ENCODE measurements around the gene OCLN. TPM values are rescaled to one million over a fixed set of nuclear protein-coding genes. Genes with fewer than 3 reads are reported as not detected.

Gene OCLN
- total and polyA plus RNA-seq, 2 experiments from 2014 or later: 14.3 to 61.6 TPM

GRCh38 chr5:69509212-69509611 is 16.6 kb downstream of the OCLN start:
- H3K9me3 Mint-ChIP-seq: peaks cover 7% of the 10 kb centered on the region
- no peaks in the 10 kb centered on the region for H3F3A ChIP-seq (replicated peaks; ENCODE audit: low read depth)
- 0 out of 2 replicates have a peak, but pooled peaks cover 3% of the 10 kb centered on the region for H4K20me1 ChIP-seq (replicated peaks; ENCODE audit: insufficient read depth)
- no peak overlapping the region for H3K27ac Mint-ChIP-seq
- no peaks in the 10 kb centered on the region for H3K27me3 ChIP-seq (ENCODE audit: insufficient read depth)
- H3K36me3 ChIP-seq (ENCODE audit: insufficient read depth): peaks cover 32% of the 10 kb centered on the region
- no peaks in the 10 kb centered on the region for H3K4me1 ChIP-seq (ENCODE audit: insufficient read depth)
- no peak overlapping the region for H3K4me3 Mint-ChIP-seq
- H3K4me2 ChIP-seq: no peak overlapping the region
- ATAC-seq: no peak
- TF ChIP-seq ETS1 (IDR thresholded peaks at IDR 0.05): no peak
- no peak for TF ChIP-seq EZH2 (IDR thresholded peaks at IDR 0.05; ENCODE audit: low read depth, unreplicated experiment)
- TF ChIP-seq POLR2AphosphoS5 (IDR thresholded peaks at IDR 0.05; ENCODE audit: low read depth): no peak
- TF ChIP-seq NANOG (IDR thresholded peaks at IDR 0.05; ENCODE audit: borderline replicate concordance): no peak
- TF ChIP-seq ZNF114 (CRISPR knock-in tag; IDR thresholded peaks at IDR 0.05): no peak
- no peak for TF ChIP-seq EZH2phosphoT487 (IDR thresholded peaks at IDR 0.05; ENCODE audit: unreplicated experiment)
- TF ChIP-seq CTCF (conservative IDR thresholded peaks at IDR 0.05; ENCODE audit: low read depth in 2 of 2): no peak
- no peak for TF ChIP-seq STAT1 (IDR thresholded peaks at IDR 0.05; ENCODE audit: unreplicated experiment)
- no peak for TF ChIP-seq ZNF331 (CRISPR knock-in tag; IDR thresholded peaks at IDR 0.05; ENCODE audit: low read depth)
- no peak for TF ChIP-seq JUNB (IDR thresholded peaks at IDR 0.05; ENCODE audit: unreplicated experiment)
- no peak for TF ChIP-seq ZNF462 (CRISPR knock-in tag; IDR thresholded peaks at IDR 0.05)
- TF ChIP-seq CREB1 (CRISPR knock-in tag; IDR thresholded peaks at IDR 0.05; ENCODE audit: low read depth): no peak
- H3K4me3 ChIP-seq: no peak overlapping the region
- H3K27me3 Mint-ChIP-seq (ENCODE audit: insufficient read depth, low read depth, poor library complexity): peaks cover 6% of the 10 kb centered on the region
- no peak overlapping the region for H3K27ac ChIP-seq (ENCODE audit: low read depth)
- peaks cover 18% of the 10 kb centered on the region for H3K79me2 ChIP-seq (replicated peaks; ENCODE audit: insufficient read depth)
- no peak overlapping the region for H2AFZ ChIP-seq
- H3K9me2 ChIP-seq (ENCODE audit: insufficient read depth): no peaks in the 10 kb centered on the region
- no peaks in the 10 kb centered on the region for H3K4me1 Mint-ChIP-seq
- peaks cover 73% of the 10 kb centered on the region for H3K36me3 Mint-ChIP-seq (ENCODE audit: low read depth)
- no peak for DNase-seq (ENCODE audit: low spot score)

All from GM23338 (cell line).